Measurements from ENCODE around the gene CDC26. TPM values are rescaled to one million over a fixed set of nuclear protein-coding genes. Genes with fewer than 3 reads are reported as not detected.

Gene CDC26
- 29.9 and 30.5 TPM in 2 replicates for total RNA-seq

GRCh38 chr9:113275157-113276131 lies at the start of gene CDC26, which contains the start of gene PRPF4:
TSS of gene CDC26 (minus strand) at chr9:113275572. CDS start at chr9:113272507, 3,065 bp downstream.
TSS of gene PRPF4 (plus strand) at chr9:113275658. CDS start at chr9:113275744, 86 bp downstream.

GRCh38 chr9:113302792-113303418 lies 27.5 kb upstream of the CDC26 start, which contains the start of gene RNF183:
TSS of gene RNF183 (minus strand) at chr9:113303376. CDS start at chr9:113298184, 5,192 bp downstream.

GRCh38 chr9:113221003-113221799 lies 54.2 kb downstream of the CDC26 start, which contains the start of the genes FKBP15 and SLC31A1:
TSS of gene FKBP15 (minus strand) at chr9:113221277. CDS start at chr9:113221243, 34 bp downstream.
TSS of gene SLC31A1 (plus strand) at chr9:113221544. CDS start at chr9:113256149, 34,605 bp downstream.

Other genes with a start within 250 kb of the CDC26 start
- gene ZFP37, start 218.8 kb downstream of the CDC26 start, total RNA-seq: 1.3 and 4.6 TPM in 2 replicates
- gene SLC31A2, start 124.6 kb downstream of the CDC26 start, total RNA-seq: 4.4 and 4.9 TPM in 2 replicates
- 10.1 and 14.0 TPM in 2 replicates for gene FKBP15, start 54.3 kb downstream of the CDC26 start, total RNA-seq
- 29.2 and 37.2 TPM in 2 replicates for gene SLC31A1, start 54.0 kb downstream of the CDC26 start, total RNA-seq
- gene PRPF4, start 86 bp upstream of the CDC26 start, total RNA-seq: 25.1 and 27.9 TPM in 2 replicates
- not detected in 2 replicates for gene RNF183, start 27.8 kb upstream of the CDC26 start, total RNA-seq
- gene WDR31, start 64.7 kb upstream of the CDC26 start, total RNA-seq: 0.91 and 1.4 TPM in 2 replicates
- gene BSPRY, start 74.0 kb upstream of the CDC26 start, total RNA-seq: 0.26 TPM in 1 of 2 replicates, not detected in the other
- 6.3 and 13.8 TPM in 2 replicates for gene HDHD3, start 101.4 kb upstream of the CDC26 start, total RNA-seq
- gene ALAD, start 125.7 kb upstream of the CDC26 start, total RNA-seq: 7.6 and 14.4 TPM in 2 replicates
- 47.8 and 66.2 TPM in 2 replicates for gene POLE3, start 135.1 kb upstream of the CDC26 start, total RNA-seq
- gene C9orf43, start 135.2 kb upstream of the CDC26 start, total RNA-seq: 0.52 TPM in 1 of 2 replicates, not detected in the other
- 23.7 and 36.1 TPM in 2 replicates for gene RGS3, start 188.2 kb upstream of the CDC26 start, total RNA-seq